RWPE1 (cell line): ENCODE measurements around the gene ERCC4.
"Not testable (repeated sequence)": the region's sequence is repeated elsewhere in the genome, so short reads cannot be mapped to it uniquely, and the experiment has no call there.

Experiments used
- CTCF ChIA-PET: fragments of 350-600 bp; sonication (Branson Sonifier 250); formaldehyde crosslinking; extraction: SDS; loops from one replicate; lab custom pipeline; 2021; lab: Yijun Ruan, JAX
- POLR2A ChIA-PET: fragments of 400-600 bp; formaldehyde crosslinking; extraction: SDS; loops from one replicate; lab custom pipeline; 2020; ENCODE audit warnings: antibody characterized with exemption; ENCODE audit not compliant: low non-redundant PET; lab: Yijun Ruan, JAX
- DNase-seq: peaks from one replicate; pipeline ENCODE4 v3.0.0; 2012; ENCODE audit warnings: low spot score
- H3K27ac ChIP-seq: fragments of 450-650 bp; 2 replicates; pipeline ENCODE4 v1.5.1; 2017
- TF ChIP-seq, protein P1 (sequence below): fragments of 450-650 bp; conservative IDR thresholded peaks from 2 replicates; pipeline ENCODE4 v1.5.1; 2017; ENCODE audit warnings: low read depth, mild to moderate bottlenecking

ERCC4 gene

DNA sequence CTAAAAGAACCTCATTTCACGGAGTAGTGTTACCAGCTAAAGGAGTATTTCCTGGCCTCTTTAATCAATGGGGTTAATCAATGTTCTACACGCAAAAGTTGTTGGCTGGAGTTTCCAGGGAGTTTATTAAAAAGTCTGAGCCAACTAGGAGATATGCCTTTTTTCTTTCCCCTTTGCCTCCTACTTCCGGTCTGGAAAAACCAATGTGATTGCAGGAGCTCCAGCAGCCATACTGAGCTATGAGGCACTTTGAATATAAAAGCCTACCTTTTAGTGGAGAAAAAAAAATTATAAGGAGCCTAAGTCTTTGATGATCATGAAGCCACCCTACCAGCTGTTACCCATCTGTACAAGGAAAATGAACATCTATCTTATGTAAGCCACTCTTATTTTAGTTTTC is 17.9 kb upstream of the ERCC4 start:
- H3K27ac ChIP-seq: no peak overlapping the region
- POLR2A ChIA-PET: no interaction called here
- DNase-seq: no peak
- TF ChIP-seq, protein P1, sequence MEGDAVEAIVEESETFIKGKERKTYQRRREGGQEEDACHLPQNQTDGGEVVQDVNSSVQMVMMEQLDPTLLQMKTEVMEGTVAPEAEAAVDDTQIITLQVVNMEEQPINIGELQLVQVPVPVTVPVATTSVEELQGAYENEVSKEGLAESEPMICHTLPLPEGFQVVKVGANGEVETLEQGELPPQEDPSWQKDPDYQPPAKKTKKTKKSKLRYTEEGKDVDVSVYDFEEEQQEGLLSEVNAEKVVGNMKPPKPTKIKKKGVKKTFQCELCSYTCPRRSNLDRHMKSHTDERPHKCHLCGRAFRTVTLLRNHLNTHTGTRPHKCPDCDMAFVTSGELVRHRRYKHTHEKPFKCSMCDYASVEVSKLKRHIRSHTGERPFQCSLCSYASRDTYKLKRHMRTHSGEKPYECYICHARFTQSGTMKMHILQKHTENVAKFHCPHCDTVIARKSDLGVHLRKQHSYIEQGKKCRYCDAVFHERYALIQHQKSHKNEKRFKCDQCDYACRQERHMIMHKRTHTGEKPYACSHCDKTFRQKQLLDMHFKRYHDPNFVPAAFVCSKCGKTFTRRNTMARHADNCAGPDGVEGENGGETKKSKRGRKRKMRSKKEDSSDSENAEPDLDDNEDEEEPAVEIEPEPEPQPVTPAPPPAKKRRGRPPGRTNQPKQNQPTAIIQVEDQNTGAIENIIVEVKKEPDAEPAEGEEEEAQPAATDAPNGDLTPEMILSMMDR: no peak
- CTCF ChIA-PET: interaction anchor here (0.6 to 1.1 kb wide), 3 partner anchors 32 to 312 kb away, joined by 3 to 4 read pairs (median 3); no protein-coding TSS in a partner anchor

- no peak for DNase-seq
- H3K27ac ChIP-seq: no peak overlapping the region
- POLR2A ChIA-PET: no interaction called here
- CTCF ChIA-PET: interaction anchor here (0.7 to 1.1 kb wide), 2 partner anchors 17 to 311 kb away, joined by 4 read pairs; no protein-coding TSS in a partner anchor
- TF ChIP-seq, protein P1: no peak
These were observed 17.3 kb upstream of the ERCC4 start for GRCh38 chr16:13902677-13903076.

DNA sequence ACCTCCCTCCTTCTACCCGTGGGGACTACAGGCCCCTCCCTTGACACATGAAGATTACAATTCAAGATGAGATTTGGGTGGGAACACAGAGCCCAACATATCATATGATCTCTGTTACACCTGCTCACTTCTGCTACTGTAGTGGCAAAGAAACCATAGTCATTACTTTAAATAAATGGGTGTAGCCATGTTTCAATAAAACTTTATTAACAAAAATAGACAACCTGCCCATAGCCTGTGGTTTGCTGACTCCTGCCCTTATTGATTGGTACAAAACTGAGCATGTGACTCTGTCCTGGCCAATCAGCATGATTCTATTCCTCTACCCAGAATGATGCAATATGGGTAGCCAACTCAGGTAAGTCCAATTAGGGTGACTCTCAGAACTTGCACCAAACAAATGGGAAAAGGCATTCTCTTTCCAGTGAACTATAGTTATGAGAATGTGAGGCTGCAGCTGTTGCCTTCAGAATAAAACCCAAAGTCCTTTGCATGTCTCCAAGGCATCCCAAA is 15.7 kb upstream of the ERCC4 start:
- TF ChIP-seq, protein P1: no peak
- POLR2A ChIA-PET: no interaction called here
- H3K27ac ChIP-seq: no peak overlapping the region
- CTCF ChIA-PET: interaction anchor here (0.7 kb wide), 1 partner anchor 1809 kb away, joined by 4 read pairs; no protein-coding TSS in a partner anchor
- DNase-seq: no peak

DNA sequence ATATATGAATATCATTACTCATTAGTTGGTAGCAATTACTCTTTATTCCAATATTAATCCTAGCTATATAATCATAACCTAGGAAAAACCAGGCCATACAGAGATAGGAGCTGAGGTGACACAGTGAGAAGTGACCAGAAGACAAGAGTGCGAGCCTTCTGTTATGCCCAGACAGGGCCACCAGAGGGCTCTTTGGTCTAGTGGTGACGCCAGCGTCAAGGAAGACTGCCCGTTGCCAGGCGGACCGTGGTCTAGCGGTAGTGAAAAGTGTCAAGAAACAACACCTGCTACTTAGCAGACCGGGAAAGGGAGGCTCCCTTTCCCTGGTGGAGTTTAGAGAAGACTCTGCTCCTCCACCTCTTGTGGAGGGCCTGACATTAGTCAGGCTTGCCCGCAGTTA is 15.1 kb upstream of the ERCC4 start:
- DNase-seq, H3K27ac ChIP-seq, POLR2A ChIA-PET: not testable (repeated sequence)
- CTCF ChIA-PET: interaction anchor here (0.7 kb wide), 1 partner anchor 1810 kb away, joined by 4 read pairs; no protein-coding TSS in a partner anchor
- TF ChIP-seq, protein P1: 0 out of 2 replicates have a peak, but pooled peaks have one; percentile 12

DNA sequence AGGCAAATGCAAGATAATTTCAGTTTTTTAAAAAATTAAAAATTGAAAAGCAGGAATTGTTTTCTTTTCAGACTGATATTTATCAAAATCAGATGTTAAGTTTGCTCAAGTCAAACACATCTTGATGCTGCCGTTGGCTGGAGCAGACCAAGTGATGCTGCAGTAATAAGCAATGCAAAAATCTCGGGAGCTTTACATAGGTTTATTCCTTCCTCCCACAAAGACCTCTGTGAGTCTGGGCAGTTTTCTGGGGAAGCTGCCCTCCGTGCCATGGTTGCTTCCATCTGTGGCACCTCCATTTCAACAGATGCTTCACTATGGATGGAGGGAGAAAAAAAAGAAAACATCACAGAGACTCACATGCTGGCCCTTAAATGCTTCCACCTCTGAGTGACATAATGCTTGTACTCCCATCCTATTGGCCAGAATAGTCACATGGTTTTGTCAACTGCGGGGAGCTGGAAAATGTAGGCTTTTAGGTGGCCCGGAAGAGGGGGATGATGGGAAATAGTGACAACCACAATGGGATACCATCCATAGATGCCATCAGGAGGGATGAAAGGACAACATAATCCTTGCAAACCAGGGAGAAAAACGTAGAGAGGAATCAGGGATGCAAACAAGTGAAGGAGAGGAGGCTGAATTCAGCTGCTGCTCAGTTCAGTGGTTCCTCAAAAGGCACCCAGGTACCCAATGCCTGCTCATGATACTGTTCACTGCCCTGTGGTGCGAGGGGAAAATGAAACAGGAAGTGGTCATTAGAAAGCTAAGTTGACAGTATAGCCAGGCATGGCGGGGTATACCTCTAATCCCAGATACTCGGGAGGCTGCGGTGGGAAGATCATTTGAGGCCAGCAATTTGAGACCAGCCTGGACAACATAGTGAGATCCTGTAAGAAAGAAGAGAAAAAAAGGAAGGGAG is 13.5 kb upstream of the ERCC4 start:
- TF ChIP-seq, protein P1: no peak
- no peak overlapping the region for H3K27ac ChIP-seq
- ChIA-PET POLR2A (no interaction called here), CTCF (interaction anchor here (0.8 to 1.2 kb wide), 2 partner anchors 8 to 13 kb away, joined by 3 to 5 read pairs; partner anchors contain the start of gene ERCC4)
- DNase-seq: no peak

DNA sequence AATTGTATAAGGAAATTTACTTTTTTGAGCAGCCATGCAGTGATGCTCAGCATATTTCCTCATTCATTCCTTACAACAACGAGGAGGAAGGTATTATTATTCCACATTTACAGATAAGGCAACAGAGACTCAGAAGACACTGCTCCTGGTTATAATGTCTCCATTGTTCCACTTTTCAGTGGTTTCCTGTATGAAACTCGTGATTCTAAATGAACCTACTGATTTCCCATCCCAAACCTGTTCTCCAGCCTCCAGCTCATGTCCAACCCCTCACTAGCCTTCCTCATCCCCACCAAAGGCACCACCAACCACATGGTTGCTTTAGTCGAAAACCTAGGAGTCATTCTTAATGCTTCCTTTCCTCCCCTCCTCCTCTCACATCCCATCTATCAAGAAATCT is 12.5 kb upstream of the ERCC4 start:
- POLR2A ChIA-PET: no interaction called here
- no peak for DNase-seq
- TF ChIP-seq, protein P1: no peak
- CTCF ChIA-PET: interaction anchor here (1.3 kb wide), 1 partner anchor 12 kb away, joined by 4 read pairs; the partner anchor contains the start of gene ERCC4
- H3K27ac ChIP-seq: no peak overlapping the region
